IMR-90 (cell line): ENCODE data around the gene AIF1.

Experiments used
- CEBPB ChIP-seq: IDR thresholded peaks from 2 replicates; pipeline ENCODE4 v1.6.1; 2012; ENCODE audit warnings: low read depth, low read length, improper control_type of control experiment
- CTCF ChIP-seq: conservative IDR thresholded peaks from 2 replicates; pipeline ENCODE4 v1.5.1; 2012; ENCODE audit warnings: mild to moderate bottlenecking, low read depth, low read length, improper control_type of control experiment
- ELK1 ChIP-seq: fragments of 150-350 bp; IDR thresholded peaks from 2 replicates; pipeline ENCODE4 v1.6.1; 2016; ENCODE audit warnings: low read depth, mild to moderate bottlenecking, low read length, moderate library complexity, borderline replicate concordance
- FOS ChIP-seq: fragments of 150-350 bp; IDR thresholded peaks from 2 replicates; pipeline ENCODE4 v1.6.1; 2016; ENCODE audit warnings: low read depth, low read length
- MAFK ChIP-seq: IDR thresholded peaks from 2 replicates; pipeline ENCODE4 v1.6.1; 2012; ENCODE audit warnings: low read depth, low read length, improper control_type of control experiment
- MXI1 ChIP-seq: IDR thresholded peaks from 2 replicates; pipeline ENCODE4 v1.6.1; 2012; ENCODE audit warnings: low read depth, mild to moderate bottlenecking, low read length, moderate library complexity, borderline replicate concordance
- POLR2A ChIP-seq: IDR thresholded peaks from 2 replicates; pipeline ENCODE4 v1.6.1; 2012; ENCODE audit warnings: mild to moderate bottlenecking, low read depth, low read length
- RAD21 ChIP-seq: IDR thresholded peaks from 2 replicates; pipeline ENCODE4 v1.6.1; 2012; ENCODE audit warnings: low read length, improper control_type of control experiment
- RCOR1 ChIP-seq: IDR thresholded peaks from 2 replicates; pipeline ENCODE4 v1.6.1; 2012; ENCODE audit warnings: mild to moderate bottlenecking, low read length, improper control_type of control experiment; ENCODE audit not compliant: insufficient replicate concordance
- RFX5 ChIP-seq: IDR thresholded peaks from 2 replicates; pipeline ENCODE4 v1.8.0; 2012; ENCODE audit warnings: low read depth, mild to moderate bottlenecking, low read length, moderate library complexity
- USF2 ChIP-seq: fragments of 150-350 bp; IDR thresholded peaks from 2 replicates; pipeline ENCODE4 v1.6.1; 2017; ENCODE audit warnings: mild to moderate bottlenecking, antibody characterized with exemption, low read length, low read depth

GRCh38 chr6:31581434-31582229 is 33.4 kb upstream of the AIF1 start:
- TF ChIP-seq CTCF (no peak), MAFK (no peak), RFX5 (no peak), CEBPB (no peak), MXI1 (no peak), POLR2A (no peak), FOS (no peak), RAD21 (no peak), ELK1 (no peak), USF2 (no peak), RCOR1 (no peak)
